ENCODE measurements around the gene FGD2.

- no peak for TF ChIP-seq ZNF530 (tag by site-specific recombination; IDR thresholded peaks at IDR 0.05; ENCODE audit: low read depth)
- TF ChIP-seq, protein P1, sequence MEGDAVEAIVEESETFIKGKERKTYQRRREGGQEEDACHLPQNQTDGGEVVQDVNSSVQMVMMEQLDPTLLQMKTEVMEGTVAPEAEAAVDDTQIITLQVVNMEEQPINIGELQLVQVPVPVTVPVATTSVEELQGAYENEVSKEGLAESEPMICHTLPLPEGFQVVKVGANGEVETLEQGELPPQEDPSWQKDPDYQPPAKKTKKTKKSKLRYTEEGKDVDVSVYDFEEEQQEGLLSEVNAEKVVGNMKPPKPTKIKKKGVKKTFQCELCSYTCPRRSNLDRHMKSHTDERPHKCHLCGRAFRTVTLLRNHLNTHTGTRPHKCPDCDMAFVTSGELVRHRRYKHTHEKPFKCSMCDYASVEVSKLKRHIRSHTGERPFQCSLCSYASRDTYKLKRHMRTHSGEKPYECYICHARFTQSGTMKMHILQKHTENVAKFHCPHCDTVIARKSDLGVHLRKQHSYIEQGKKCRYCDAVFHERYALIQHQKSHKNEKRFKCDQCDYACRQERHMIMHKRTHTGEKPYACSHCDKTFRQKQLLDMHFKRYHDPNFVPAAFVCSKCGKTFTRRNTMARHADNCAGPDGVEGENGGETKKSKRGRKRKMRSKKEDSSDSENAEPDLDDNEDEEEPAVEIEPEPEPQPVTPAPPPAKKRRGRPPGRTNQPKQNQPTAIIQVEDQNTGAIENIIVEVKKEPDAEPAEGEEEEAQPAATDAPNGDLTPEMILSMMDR (tag by site-specific recombination; IDR thresholded peaks at IDR 0.05): no peak
Observed at GRCh38 chr6:36980129-36980528, 25.3 kb upstream of the FGD2 start.

Measured in HEK293 (cell line).